PC-3 (cell line): ENCODE results near the gene AIM2. TPM values are rescaled to one million over a fixed set of nuclear protein-coding genes. Genes with fewer than 3 reads are reported as not detected.
A peak's percentile ranks its signal among the peaks of the same experiment; 100 is the strongest.

ENCODE experiments used
- ATAC-seq: fragments of 200-7000 bp; cut with Tn5 transposase; 2 replicates; pipeline ENCODE4 v1.9.1; 2020; ENCODE audit warnings: mild to moderate bottlenecking, moderate library complexity
- BruUV-seq: library from RNA; stranded (reverse); fragments of 400-500 nt; replicated peaks from 2 replicates; lab custom pipeline; 2021; lab: Mats Ljungman, UMichigan
- CTCF ChIA-PET: fragments of 300-600 bp; sonication (Branson Sonifier 250); formaldehyde crosslinking; loops from one replicate; lab custom pipeline; 2022; ENCODE audit warnings: antibody characterized with exemption; lab: Charles Lee
- POLR2A ChIA-PET: fragments of 300-600 bp; sonication (Branson Sonifier 250); formaldehyde crosslinking; loops from one replicate; lab custom pipeline; 2022; ENCODE audit warnings: antibody characterized with exemption; ENCODE audit not compliant: unreplicated experiment; lab: Charles Lee
- DNase-seq: peaks from one replicate; pipeline ENCODE4 v3.0.0-alpha.2; 2015
- H2AFZ ChIP-seq: fragments of 300-600 bp; sonication (generic); 2 replicates; pipeline ENCODE4 v1.6.0; 2016; ENCODE audit warnings: antibody characterized with exemption, low read length
- H3F3A ChIP-seq: fragments of 300-600 bp; sonication (generic); one replicate; pipeline ENCODE4 v1.6.0; 2017; ENCODE audit warnings: antibody characterized with exemption, low read length, control low read depth, mild to moderate bottlenecking; ENCODE audit not compliant: unreplicated experiment
- H3K27ac ChIP-seq: fragments of 300-600 bp; sonication (generic); 2 replicates; pipeline ENCODE4 v1.5.1; 2016; ENCODE audit warnings: mild to moderate bottlenecking, low read length
- H3K27me3 ChIP-seq: fragments of 300-600 bp; sonication (generic); 2 replicates; pipeline ENCODE4 v1.6.1; 2016; ENCODE audit warnings: low read length, mixed read lengths
- H3K36me3 ChIP-seq: fragments of 300-600 bp; sonication (generic); 2 replicates; pipeline ENCODE4 v1.6.1; 2016; ENCODE audit warnings: low read depth, mixed run types, low read length, mixed read lengths
- H3K4me1 ChIP-seq: fragments of 300-600 bp; sonication (generic); 2 replicates; pipeline ENCODE4 v1.5.1; 2016; ENCODE audit warnings: low read length; ENCODE audit not compliant: insufficient read depth
- H3K4me2 ChIP-seq: fragments of 300-600 bp; sonication (generic); 2 replicates; pipeline ENCODE4 v1.6.0; 2016; ENCODE audit warnings: low read length
- H3K4me3 ChIP-seq: fragments of 300-600 bp; sonication (generic); 2 replicates; pipeline ENCODE4 v1.5.1; 2016; ENCODE audit warnings: mild to moderate bottlenecking, low read length, mixed read lengths
- H3K79me2 ChIP-seq: fragments of 300-600 bp; sonication (generic); 2 replicates; pipeline ENCODE4 v1.6.1; 2017; ENCODE audit warnings: low read length, mixed read lengths
- H3K9ac ChIP-seq: fragments of 300-600 bp; sonication (generic); 2 replicates; pipeline ENCODE4 v1.6.0; 2016; ENCODE audit warnings: mild to moderate bottlenecking, low read length
- H3K9me2 ChIP-seq: fragments of 300-600 bp; sonication (generic); replicated peaks from 2 replicates; pipeline ENCODE4 v1.6.1; 2016; ENCODE audit warnings: mixed run types, low read length, mixed read lengths
- H3K9me3 ChIP-seq: fragments of 300-600 bp; sonication (generic); 2 replicates; pipeline ENCODE4 v1.6.1; 2016; ENCODE audit warnings: low read length, mixed read lengths
- H4K20me1 ChIP-seq: fragments of 300-600 bp; sonication (generic); 2 replicates; pipeline ENCODE4 v1.6.1; 2016; ENCODE audit warnings: low read length, mixed read lengths
- EZH2 ChIP-seq: fragments of 300-600 bp; sonication (generic); IDR thresholded peaks from one replicate; pipeline ENCODE4 v1.6.1; 2017; ENCODE audit warnings: antibody characterized with exemption, mild to moderate bottlenecking, low read length; ENCODE audit not compliant: unreplicated experiment
- EZH2phosphoT487 ChIP-seq: fragments of 300-600 bp; sonication (generic); IDR thresholded peaks from 2 replicates; pipeline ENCODE4 v1.6.1; 2018; ENCODE audit warnings: mild to moderate bottlenecking, antibody characterized with exemption, low read length, borderline replicate concordance
- intact Hi-C: fragments of 100-400 bp; cut with micrococcal nuclease; formaldehyde crosslinking; loops from 2 replicates; pipeline ENCODE4 v1.9.0; 2023
- total RNA-seq: library from RNA; depleted of rRNA; stranded (reverse); fragments of >200 nt; gene quantifications from 2 replicates; pipeline ENCODE4 v1.2.3, GENCODE V29; 2014
- TF ChIP-seq, protein P1 (sequence below): fragments of 300-600 bp; sonication (generic); conservative IDR thresholded peaks from 2 replicates; pipeline ENCODE4 v1.5.1; 2017; ENCODE audit warnings: antibody characterized with exemption, low read depth, mild to moderate bottlenecking, low read length

Gene AIM2
- total RNA-seq, 1 experiment from 2014 or later = not detected

DNA sequence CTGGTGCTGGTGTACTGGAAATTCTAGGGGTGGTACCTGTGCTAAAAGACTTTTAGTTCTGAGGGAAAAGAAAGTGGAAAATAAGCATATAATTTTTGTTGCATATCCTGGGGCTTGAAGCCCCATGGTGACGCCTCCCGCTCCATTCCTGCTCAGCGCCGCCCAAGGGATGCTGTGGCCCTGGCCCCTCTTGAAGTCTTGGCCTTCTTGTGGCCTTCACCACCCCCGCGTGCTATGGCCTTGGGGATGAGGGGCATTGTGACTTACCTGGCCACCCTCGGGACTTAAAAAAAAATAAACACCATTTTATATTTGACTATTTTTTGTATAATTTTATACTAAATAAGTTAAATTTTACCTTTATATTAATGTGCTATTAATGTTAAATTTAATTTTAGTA, 51.5 kb downstream of the AIM2 start:
- no TSS peak for BruUV-seq
- Histone ChIP-seq H3K27ac (no peak overlapping the region), H3K9me3 (no peaks in the 10 kb centered on the region), H3K9ac (no peak overlapping the region), H3K4me1 (no peaks in the 10 kb centered on the region), H3K4me2 (no peak overlapping the region), H3K9me2 (no peaks in the 10 kb centered on the region), H3F3A (no peaks in the 10 kb centered on the region), H3K36me3 (no peaks in the 10 kb centered on the region), H2AFZ (no peak overlapping the region), H4K20me1 (no peaks in the 10 kb centered on the region), H3K4me3 (no peak overlapping the region), H3K79me2 (no peaks in the 10 kb centered on the region), H3K27me3 (peaks cover 5% of the 10 kb centered on the region; the same call in 1 of the 2 replicates)
- no peak for TF ChIP-seq EZH2phosphoT487
- no peak for TF ChIP-seq EZH2
- TF ChIP-seq, protein P1, sequence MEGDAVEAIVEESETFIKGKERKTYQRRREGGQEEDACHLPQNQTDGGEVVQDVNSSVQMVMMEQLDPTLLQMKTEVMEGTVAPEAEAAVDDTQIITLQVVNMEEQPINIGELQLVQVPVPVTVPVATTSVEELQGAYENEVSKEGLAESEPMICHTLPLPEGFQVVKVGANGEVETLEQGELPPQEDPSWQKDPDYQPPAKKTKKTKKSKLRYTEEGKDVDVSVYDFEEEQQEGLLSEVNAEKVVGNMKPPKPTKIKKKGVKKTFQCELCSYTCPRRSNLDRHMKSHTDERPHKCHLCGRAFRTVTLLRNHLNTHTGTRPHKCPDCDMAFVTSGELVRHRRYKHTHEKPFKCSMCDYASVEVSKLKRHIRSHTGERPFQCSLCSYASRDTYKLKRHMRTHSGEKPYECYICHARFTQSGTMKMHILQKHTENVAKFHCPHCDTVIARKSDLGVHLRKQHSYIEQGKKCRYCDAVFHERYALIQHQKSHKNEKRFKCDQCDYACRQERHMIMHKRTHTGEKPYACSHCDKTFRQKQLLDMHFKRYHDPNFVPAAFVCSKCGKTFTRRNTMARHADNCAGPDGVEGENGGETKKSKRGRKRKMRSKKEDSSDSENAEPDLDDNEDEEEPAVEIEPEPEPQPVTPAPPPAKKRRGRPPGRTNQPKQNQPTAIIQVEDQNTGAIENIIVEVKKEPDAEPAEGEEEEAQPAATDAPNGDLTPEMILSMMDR = no peak
- ATAC-seq = no peak
- ChIA-PET POLR2A (no interaction called here), CTCF (no interaction called here)
- intact Hi-C loops = no loop called here
- no peak for DNase-seq

DNA sequence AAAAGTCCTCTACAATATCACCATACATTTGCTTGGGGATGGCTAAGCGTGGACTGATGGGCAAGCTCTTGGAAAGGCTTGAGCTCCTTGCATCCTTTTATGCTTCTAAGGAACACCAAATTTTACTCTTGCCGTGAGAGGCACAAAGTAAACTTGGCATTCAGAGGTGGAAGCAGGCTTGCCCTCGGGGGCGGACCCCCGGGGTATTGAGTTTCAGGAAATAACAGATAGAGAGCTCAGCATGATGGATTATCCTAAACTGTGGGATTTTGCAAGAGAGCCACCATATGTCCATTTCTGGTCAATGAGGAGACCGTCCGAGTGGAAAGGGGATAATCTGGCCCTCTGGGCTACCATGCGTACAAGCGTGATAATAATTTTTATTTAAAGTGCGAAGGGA, 52.8 kb downstream of the AIM2 start:
- Histone ChIP-seq H4K20me1 (no peaks in the 10 kb centered on the region), H3K36me3 (no peaks in the 10 kb centered on the region), H3K4me2 (no peak overlapping the region), H3K27me3 (peaks cover 8% of the 10 kb centered on the region; the same call in 1 of the 2 replicates), H3K79me2 (no peaks in the 10 kb centered on the region), H2AFZ (no peak overlapping the region), H3F3A (no peaks in the 10 kb centered on the region), H3K9me2 (no peaks in the 10 kb centered on the region), H3K9ac (no peak overlapping the region), H3K9me3 (no peaks in the 10 kb centered on the region), H3K27ac (no peak overlapping the region), H3K4me3 (no peak overlapping the region), H3K4me1 (no peaks in the 10 kb centered on the region)
- BruUV-seq = no TSS peak
- TF ChIP-seq EZH2 (no peak), EZH2phosphoT487 (no peak)
- TF ChIP-seq, protein P1 = no peak
- CTCF ChIA-PET = no interaction called here
- ATAC-seq (no peak), DNase-seq (no peak)
- POLR2A ChIA-PET = no interaction called here
- intact Hi-C loops = no loop called here

DNA sequence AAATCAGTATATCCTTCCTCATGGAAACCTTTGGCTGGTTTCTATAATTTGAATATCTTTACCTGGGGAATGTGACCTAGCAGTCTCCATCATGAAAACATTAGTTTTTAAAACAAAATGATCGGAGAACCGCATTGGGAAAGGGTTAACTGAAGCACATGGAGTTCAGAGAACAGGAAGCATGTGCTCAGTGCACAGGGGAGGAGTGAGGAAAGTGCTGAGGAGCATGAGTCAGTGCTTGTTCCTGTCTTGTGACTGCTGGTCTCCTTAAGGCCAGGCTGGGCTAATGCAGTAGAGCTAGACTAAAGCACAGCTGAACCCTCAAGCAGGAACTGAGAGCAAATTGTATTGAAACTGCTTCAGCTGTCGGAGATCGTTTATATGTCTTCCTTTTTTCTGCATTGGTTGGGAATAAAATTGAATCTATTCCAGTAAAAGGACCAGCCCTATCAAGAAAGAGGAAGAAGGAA, 61.1 kb downstream of the AIM2 start:
- no peaks in the 10 kb centered on the region for H3K36me3 ChIP-seq
- CTCF ChIA-PET = no interaction called here

More for the DNA sequence above, 61.1 kb downstream of the AIM2 start:
- H3K9me3 ChIP-seq = no peaks in the 10 kb centered on the region
- no TSS peak for BruUV-seq
- no peak overlapping the region for H3K4me3 ChIP-seq
- H3K79me2 ChIP-seq = no peaks in the 10 kb centered on the region
- no peak overlapping the region for H3K27ac ChIP-seq
- no peak overlapping the region for H3K9ac ChIP-seq
- H3K4me1 ChIP-seq = no peaks in the 10 kb centered on the region
- no peak overlapping the region for H3K4me2 ChIP-seq
- H3K9me2 ChIP-seq = no peaks in the 10 kb centered on the region
- DNase-seq (peak; percentile 36), ATAC-seq (peak; percentile 93)
- TF ChIP-seq, protein P1 = no peak
- no peak for TF ChIP-seq EZH2phosphoT487
- TF ChIP-seq EZH2 = no peak
- intact Hi-C loops = no loop called here
- no peaks in the 10 kb centered on the region for H3F3A ChIP-seq
- no peak overlapping the region for H2AFZ ChIP-seq
- H4K20me1 ChIP-seq = no peaks in the 10 kb centered on the region
- POLR2A ChIA-PET = no interaction called here
- H3K27me3 ChIP-seq = 0 out of 2 replicates have a peak, but pooled peaks cover 3% of the 10 kb centered on the region
